HFF-Myc (cell line): ENCODE data around the gene LHFPL2.

ENCODE experiments used
- DNase-seq: peaks from one replicate; pipeline ENCODE4 v3.0.0-alpha.2; 2011; ENCODE audit warnings: low read depth; ENCODE audit errors: extremely low read depth
- H3K4me3 ChIP-seq: replicated peaks from 2 replicates; pipeline ENCODE4 v1.5.1; 2011; ENCODE audit warnings: low read depth, mild to moderate bottlenecking, control low read depth, low read length
- TF ChIP-seq, protein P1 (sequence below): IDR thresholded peaks from 2 replicates; pipeline ENCODE4 v1.5.1; 2012; ENCODE audit warnings: mild to moderate bottlenecking, low read depth, low read length, control low read depth; ENCODE audit errors: missing control alignments

Gene LHFPL2

DNA sequence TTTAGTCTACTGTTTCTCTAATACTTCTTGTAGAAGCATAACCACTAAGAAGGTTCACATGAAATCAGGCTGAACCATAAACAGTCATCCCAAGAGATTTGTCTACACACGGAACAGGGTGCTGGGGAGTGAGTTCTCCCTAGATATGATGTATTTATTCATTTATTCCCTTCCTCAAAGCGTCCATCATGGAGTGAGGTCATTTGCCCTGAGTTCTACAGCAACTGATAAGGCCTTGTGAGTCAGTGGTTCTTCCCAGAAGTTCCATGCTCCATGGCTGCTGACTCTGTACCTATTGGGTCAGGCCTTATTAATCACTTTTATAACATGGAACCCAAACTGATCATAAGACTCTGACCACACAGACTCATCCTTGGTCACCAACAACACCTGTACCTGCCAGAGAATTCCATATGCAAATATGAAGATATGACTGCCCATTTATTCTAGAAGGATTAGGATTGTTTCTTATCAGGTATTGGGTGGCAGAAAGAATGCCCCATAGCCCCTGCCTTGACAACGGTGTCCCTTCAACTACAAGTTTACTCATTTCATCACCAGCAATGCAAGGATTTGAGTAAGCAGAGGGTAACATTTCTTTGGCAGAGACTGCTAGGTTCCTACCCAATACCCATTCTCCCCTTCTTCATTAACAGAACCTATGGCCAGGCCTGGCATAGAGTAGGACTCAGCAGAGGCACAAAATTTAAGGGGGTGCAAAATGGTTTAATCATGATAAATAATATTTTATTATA, 118.1 kb downstream of the LHFPL2 start:
- TF ChIP-seq, protein P1, sequence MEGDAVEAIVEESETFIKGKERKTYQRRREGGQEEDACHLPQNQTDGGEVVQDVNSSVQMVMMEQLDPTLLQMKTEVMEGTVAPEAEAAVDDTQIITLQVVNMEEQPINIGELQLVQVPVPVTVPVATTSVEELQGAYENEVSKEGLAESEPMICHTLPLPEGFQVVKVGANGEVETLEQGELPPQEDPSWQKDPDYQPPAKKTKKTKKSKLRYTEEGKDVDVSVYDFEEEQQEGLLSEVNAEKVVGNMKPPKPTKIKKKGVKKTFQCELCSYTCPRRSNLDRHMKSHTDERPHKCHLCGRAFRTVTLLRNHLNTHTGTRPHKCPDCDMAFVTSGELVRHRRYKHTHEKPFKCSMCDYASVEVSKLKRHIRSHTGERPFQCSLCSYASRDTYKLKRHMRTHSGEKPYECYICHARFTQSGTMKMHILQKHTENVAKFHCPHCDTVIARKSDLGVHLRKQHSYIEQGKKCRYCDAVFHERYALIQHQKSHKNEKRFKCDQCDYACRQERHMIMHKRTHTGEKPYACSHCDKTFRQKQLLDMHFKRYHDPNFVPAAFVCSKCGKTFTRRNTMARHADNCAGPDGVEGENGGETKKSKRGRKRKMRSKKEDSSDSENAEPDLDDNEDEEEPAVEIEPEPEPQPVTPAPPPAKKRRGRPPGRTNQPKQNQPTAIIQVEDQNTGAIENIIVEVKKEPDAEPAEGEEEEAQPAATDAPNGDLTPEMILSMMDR, result no peak
- H3K4me3 ChIP-seq, result no peak overlapping the region
- DNase-seq, result no peak

DNA sequence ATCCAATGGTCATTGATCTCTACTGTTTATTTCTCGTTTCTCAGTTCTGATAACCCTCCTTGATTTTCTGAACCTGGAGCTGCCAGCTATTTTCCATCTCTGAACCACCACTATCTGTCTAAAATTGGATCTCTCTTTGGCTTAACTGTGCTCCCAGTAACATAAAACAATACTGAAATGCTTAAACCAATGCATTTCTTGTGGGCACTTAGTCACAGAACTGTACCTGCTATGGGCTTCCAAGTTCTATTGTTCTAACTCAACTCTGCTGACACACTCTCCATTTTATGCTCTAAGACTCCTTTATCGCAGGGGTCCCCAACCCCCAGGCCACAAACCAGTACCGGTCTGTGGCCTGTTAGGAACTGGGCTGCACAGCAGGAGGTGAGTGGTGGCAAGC, 120.6 kb downstream of the LHFPL2 start:
- TF ChIP-seq, protein P1, result no peak
- H3K4me3 ChIP-seq, result no peak overlapping the region
- no peak for DNase-seq

DNA sequence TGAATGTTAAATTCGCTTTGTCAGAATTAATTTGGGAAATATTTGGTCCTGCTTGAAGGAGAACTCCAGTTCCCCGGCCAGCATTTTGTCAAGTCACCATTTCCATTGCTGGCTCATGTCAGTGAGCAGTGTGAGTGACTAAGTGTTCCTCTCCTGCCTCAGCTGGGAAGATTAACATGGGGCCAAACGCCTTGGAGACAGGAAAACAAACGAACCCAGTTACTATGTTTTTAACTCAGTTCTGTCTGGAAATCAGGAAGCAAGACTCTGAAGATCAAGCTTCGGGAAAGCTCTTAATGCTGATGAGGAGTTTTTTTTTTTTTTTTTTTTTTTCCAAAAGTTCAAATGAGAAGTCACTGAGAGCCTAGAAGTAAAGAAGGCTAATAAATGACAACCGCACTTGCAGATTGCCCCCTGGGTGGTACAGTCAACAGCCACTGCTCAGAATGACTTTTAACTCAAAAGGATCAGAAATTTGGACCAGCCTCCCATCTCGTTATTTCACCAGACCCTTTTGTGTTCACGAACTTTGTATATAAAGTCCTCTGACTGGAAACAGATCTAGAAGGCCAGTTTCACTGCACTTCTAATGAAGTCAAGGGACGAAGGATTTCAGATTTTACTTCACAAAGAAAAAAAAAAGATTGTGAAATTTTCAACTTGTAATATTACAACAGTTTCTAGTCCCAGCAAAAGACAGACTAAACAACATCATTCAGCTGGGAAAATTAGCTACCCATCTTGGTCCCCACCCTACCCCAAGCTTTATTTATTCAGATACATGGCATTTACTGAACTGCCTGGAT, 121.3 kb downstream of the LHFPL2 start:
- TF ChIP-seq, protein P1, result no peak
- H3K4me3 ChIP-seq, result no peak overlapping the region
- peak; percentile 44 for DNase-seq

DNA sequence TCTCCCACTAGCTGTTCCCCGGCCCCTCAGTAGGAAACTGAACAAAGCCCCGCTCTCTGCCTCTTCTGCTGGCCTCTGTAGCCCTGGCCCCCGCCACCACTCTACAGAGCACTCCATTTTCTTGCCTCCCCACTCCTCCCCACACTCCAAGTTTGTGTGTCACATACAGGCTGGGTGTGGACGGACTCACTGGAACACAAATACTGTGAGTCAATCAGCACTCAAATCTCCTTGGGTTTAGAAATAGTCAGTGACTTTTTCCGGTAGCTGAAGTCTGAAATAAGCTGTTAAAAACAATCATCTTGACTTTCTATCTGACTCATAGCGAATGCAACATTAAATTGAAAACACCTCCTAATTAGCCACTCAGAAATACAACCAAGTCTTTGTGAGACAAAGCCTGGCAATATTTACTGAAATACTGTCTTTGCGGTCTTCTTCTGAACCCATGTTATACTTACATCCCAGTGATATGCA, 122.5 kb downstream of the LHFPL2 start:
- TF ChIP-seq, protein P1, result no peak
- no peak overlapping the region for H3K4me3 ChIP-seq
- DNase-seq, result no peak

DNA sequence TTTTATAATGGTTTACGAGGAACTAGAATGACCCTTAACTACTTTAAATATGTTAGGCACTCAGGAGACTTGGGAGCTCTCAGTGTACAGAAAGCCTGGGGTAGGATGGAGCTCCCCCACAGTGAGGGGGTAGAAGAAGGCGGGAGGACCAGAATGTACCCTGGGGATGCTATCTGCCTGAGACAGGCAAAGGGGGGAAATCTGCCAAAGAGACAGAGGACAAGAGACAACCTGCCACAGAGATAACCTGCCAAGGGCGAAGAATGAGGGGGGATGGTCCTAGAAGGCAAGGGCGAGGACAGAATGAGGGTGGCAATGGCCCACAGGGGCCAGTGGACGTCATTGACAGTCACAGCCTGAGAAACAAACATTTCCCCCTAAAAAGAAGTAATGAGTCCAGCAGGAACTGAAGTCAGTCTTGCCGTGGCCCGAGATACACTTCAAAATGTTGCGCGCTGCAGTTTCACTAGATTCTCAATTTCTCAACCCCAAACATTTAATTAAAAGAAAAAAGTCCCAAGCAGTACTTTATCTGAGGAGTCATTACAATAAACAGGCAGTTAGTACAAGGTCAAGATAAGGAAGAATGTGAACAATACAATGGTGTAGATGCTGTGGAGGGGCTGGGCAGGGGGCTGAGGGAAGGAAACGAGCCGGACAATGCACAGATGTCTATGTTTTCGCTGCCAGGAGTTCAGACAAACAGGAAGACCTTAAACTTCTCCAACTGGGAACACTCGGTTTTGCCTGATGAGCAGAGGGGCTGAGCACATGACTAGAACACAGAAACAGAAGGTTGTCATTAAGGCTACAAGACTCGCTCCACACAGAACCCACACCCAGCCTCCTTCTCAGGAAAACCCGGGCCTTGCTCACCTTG, 125.0 kb downstream of the LHFPL2 start:
- H3K4me3 ChIP-seq, result no peak overlapping the region
- DNase-seq, result no peak
- TF ChIP-seq, protein P1, result no peak

DNA sequence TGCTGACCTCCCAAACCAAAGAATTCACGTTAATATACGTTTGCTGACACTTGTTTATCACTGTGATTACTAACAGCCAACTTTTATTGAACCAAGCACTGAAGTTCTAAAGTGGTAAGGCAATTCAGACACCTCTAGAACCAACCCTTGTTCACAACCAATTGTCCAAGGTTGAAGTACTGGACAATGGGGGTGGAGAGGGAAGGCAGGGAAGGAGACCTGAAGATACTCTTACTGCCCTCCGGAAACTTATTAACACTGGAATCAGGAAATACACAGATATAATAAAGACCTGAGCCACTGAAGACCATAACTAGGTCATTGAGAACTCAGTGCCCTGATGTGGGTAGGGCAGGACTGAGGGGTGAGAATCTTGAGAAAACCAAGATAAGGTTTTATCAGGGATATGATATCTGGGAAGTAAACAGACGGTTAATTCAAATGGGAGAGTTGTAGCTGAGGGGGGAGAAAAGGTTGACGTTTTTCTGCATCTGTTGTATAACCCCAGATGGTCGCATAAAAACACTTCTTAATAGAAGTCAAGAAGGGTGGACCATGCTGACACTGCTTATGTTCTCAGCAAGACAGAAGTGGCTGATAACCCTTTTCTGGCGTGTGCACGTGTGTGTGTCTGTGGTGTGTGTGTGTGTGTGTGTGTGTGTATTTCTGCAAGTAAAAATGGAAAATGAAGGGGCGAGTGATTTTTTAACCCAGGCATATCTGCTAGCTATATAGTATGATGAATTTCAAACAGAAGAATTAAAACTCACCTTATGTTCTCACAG, 125.9 kb downstream of the LHFPL2 start:
- no peak overlapping the region for H3K4me3 ChIP-seq
- DNase-seq, result no peak
- TF ChIP-seq, protein P1, result no peak
